NCI-H1417 treated with DMSO at 0.1 percent for 48 hours (cell line): ENCODE measurements around the gene AMOTL2.
A peak's percentile ranks its signal among the peaks of the same experiment; 100 is the strongest.

Experiments used
- DNase-seq: peaks from one replicate; lab custom pipeline; 2025; lab: John Stamatoyannopoulos, UW

The AMOTL2 gene

GRCh38 chr3:134366221-134366927, 7.9 kb downstream of the AMOTL2 start:
- no peak for DNase-seq

GRCh38 chr3:134365766-134366065, 8.5 kb downstream of the AMOTL2 start:
- no peak for DNase-seq

- DNase-seq = no peak
These were observed 9.1 kb downstream of the AMOTL2 start for GRCh38 chr3:134364936-134365765.

- peak; percentile 51 for DNase-seq
These were observed 9.9 kb downstream of the AMOTL2 start for GRCh38 chr3:134364061-134364935.

DNA sequence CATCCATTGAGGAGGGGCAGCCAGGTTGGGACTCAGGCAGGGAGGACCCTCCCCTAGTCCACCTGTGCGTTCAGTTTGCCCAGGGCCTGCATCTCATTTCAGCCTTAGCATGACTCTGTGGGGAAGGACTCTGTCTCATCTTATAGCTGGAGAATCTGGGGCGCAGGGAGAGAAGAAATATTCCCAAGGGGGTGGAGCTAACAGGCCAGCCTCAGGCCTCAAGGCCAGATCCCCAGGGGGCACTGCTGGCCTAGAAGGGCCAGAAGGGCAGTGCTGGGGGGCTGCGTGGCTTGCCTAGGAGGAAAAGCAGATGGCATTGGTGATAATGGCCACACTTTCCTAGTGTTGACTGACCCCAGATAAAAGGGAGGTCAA, 10.9 kb downstream of the AMOTL2 start:
- DNase-seq = no peak

DNA sequence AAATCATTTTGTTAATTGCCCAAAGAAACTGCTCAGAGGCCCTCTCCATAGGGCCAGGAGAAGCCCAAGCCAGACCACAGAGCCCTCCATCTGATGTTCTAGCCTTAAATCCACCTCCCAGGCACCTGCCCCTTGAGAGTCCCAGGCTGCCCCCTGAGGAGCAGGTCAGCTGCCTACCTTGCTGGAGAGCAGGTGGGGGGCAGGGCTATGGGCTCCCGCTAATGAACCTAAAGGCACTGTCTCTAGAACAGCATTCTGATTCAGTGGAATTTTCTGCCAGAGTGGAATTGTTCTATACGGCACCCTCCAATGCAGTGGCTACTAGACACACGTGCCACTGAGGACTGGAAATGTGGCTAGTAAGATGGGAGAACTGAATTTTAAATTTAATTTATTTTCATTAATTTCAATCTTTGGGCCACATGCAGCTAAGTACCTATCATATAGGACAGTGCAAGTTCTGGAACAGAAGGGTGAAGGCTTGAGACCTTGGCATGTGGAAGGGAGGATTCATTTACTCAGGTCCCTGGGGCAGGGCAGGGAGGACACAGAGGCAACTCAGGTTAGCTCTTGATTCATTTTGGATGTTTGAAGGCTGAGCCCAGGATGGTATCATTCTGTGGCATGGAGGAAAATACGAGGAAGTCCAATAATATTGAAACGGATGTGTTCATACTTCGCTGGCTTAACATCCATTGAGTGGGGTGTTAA, 11.4 kb downstream of the AMOTL2 start:
- DNase-seq = no peak

DNA sequence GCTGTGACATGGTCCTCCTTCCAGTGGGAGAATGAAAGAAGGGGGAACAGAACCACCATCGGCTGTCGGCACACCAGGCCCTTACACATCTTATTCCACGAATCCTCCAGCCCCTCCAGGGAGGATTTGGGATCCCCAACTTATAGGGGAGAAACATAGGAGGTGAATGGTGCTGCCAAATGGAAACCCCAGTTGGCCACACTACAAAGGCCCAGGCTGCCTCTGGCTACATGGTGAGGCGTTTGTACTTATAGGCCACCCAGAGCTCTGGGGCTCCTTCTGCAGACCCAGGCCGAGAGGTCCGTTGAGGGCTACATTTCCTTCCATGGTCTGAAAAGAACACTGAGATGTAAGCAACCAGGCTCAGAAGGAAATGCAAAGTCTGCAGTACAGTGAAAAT, 12.0 kb downstream of the AMOTL2 start:
- no peak for DNase-seq

- DNase-seq = no peak
These were observed 12.9 kb downstream of the AMOTL2 start for GRCh38 chr3:134361162-134361835.

DNA sequence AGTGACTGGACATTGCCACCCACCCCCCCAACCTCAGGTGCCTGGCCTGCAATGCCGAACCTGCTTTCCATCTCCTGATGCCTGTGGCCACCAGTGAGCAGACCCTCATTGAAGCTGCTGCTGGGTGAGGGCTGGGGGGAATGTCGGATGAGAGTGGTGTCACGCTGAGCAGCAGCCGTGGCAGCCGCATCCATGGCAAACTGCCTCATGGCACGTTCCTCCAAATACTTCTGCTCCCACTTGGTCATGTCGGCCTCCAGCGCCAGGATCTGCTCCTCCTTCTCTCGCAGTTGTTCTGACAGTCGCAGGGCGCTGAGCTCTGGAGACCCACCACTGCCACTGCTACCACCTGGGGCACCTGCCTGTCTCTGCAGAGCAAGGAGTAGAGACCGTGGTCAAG, 14.2 kb downstream of the AMOTL2 start:
- no peak for DNase-seq

DNA sequence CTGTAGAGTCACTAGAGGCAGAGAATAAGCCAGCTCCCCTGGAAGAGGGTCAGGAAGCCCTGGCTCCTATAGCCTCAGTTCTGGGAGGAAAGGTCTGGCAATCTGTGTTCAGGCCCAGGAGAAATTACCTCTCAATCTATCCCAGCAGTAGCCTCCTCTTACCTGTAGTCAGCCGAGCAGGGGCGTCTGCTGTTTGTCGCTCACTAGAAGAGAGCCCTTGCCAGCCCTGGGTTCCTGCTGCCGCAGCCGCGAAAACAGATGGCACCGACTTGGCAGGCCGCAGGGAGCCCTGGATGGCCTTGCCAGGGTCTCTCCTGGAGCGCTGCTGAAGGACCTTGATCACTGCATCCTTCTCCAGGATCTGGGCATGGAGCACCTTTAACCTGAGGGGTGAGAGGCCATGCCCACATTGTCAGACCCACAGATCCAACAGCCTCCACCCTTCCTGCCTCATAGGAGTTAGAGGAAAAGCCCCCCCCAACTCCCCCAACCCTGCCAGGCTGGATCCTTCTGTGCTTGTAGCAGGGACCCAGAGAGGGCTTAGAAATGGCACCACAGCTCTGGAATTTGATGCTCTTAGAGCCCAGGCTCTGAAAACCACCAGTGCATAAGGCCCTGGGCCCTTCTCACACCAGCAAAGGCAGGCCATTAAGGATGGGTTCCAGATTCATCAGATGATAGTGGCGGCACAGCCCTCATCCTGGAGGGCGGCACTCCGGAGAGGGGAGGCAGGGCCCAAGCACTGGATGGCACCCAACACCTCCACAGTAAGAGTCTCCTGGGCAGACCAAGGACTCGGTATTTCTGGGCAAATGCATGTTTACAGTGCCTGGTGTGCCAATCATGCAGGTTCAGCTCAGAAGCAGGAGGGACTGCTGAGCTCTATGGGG, 14.9 kb downstream of the AMOTL2 start:
- DNase-seq = no peak

- DNase-seq = no peak
These were observed 16.1 kb downstream of the AMOTL2 start for GRCh38 chr3:134357914-134358811.

DNA sequence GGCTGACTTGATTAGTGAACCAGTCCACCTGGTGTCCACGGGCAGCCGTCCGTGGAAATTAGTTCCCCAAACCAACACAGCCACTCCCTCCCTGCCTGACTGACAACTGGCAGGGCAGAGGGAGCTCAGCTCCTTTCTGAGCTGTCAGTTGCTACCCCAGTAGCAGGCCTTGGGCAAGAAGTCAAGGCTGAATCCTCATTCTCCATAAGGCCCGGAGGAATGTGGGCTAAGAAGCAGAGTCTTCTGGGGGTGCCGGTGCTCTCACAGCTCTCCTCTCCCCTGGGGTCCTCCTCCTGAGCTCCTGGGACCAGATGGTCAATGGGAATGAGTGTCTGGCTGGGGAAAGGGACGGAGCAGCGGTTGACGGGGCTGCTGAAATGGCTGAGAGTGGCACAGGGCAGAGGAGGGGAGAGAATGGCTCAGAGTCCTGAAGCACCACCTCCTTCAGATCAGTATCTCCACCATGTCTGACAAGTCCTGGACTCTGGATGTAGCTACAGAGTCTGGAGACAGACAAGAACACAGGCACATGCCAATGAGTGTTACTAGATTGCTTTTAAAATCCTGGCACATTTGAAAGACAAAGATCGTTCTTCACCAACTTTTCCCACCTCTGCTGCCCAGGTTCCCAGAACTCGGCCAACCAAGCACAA, 16.9 kb downstream of the AMOTL2 start:
- DNase-seq = no peak

DNA sequence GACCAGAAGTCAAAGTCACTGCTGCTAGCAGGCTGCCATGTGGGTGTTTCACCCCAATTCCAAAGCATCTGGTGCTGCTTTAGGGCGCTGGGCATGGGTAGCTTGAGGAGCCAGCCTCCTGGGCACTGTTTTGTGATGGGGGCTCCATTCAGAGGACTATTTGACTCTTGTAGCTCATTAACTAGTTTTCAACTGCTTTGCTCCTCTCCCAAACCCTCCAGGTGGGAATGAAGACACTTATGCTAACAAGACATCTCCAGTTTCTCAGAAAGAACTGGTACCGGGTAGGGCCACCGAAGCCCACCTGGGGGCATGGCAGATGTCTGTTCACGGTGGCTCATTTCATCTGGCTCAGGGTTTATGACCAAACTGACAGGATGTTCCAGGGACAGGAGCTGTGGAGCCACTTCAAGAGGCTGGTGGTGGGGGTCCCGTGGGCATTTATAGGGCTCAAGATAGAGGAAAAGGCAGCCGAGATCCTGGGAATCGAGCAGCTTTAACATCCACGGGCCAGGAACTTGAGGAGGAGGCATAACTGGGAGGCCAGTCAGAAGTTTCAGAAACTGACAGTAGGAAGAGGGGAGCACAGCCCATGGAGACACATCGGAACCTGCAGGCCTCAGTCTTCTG, 17.7 kb downstream of the AMOTL2 start:
- DNase-seq = no peak

DNA sequence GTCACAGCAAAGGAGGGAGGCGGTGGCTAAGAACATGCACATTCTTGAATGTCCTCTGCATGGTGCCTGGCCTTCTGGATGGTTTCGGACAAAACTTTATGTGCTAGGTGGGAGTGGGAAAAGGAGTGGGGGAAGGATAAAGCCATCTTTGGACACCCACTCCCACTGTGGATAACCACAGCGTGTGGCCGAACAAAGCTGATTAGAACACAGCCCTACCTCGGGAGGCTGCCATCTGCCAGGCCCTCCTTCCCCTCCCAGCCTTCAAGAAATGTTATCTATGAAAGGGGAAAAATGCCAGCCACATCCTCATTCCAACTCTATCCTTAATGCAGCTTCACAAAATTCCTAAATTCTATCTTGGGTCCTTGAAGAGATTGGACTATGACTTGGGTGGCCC, 18.8 kb downstream of the AMOTL2 start:
- no peak for DNase-seq

DNA sequence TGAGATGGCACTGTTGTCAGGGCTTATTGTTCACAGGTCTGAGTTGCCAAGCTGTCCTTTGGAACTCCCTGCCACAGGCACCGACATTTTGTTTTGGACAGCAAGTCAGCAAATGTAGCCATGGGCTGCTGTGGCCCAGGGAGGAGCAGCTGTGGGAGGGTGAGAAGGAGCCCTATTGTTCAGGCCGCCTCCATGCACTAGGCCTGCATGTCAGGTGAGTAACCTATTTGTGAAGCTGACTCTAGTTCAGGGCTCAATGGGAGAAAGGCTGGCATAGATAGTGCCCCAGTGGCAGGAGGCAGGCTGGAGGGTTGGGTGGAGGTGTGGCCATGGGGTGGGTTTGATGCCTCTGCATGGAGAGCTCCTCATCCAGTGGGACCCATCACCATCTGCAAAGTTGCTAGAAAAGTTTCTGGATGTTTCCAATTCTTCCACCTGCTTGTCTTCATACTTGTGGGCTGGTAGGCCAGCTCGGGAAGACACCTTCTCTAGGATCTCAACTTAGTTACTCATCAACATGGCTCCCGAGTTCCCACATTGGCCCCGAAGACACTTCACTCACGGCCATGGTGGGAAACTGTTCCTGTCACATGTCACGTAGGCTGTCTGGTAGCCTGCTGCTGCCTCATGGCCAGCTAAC, 19.5 kb downstream of the AMOTL2 start:
- no peak for DNase-seq

DNA sequence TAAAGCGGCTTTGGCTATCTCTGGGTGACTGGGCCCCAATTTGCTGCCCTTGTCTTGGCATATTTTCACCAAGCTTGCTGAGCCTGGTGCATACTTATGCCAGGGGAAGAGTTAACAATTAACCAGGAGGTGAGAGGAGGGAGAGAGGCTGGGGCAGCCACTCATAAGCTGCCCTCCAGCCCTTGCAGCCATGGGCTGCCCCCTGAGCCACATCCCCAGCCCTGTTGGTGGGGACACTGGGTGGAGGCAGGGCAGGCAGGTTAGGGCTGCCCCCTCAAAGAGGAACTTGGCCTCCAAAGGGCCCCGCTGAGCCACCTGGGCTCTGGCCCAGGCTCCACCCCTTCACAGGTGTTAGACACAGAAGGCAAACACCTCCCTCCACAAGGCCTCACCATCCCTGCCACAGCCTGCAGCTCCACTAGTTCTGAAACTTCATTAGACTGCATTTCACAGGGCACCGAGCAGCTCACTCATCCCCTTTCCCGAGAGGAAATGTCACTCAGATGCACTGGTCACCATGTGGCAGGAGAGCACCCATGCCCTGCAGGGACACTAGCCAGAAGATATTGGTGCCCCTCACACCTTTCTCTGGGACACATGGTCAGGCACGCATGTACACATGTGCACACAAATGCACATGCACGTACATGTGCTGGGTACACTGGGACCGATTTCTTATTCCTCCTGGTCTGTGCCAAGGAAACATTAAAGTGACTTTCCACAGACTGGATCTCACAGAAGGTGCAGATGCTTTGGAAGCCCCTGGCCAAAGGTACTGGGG, 20.2 kb downstream of the AMOTL2 start:
- no peak for DNase-seq

- DNase-seq = no peak
These were observed 20.9 kb downstream of the AMOTL2 start for GRCh38 chr3:134353171-134353825.
